ENCODE measurements around the gene KCNIP4.

KCNIP4 gene

GRCh38 chr4:21921526-21922180 is 26.9 kb downstream of the KCNIP4 start:
- in situ Hi-C loops (cut with MboI; ENCODE audit: low sequenced_read_pairs, unreplicated experiment) = no loop called here
- no peak for TF ChIP-seq CTCF (IDR thresholded peaks at IDR 0.05; ENCODE audit: borderline replicate concordance, control extremely low read depth, extremely low read depth, insufficient read depth, missing control alignments)
- DNase-seq (ENCODE audit: low spot score) = no peak

GRCh38 chr4:21915761-21916160 is 32.8 kb downstream of the KCNIP4 start:
- TF ChIP-seq CTCF (IDR thresholded peaks at IDR 0.05; ENCODE audit: borderline replicate concordance, control extremely low read depth, extremely low read depth, insufficient read depth, missing control alignments) = no peak
- no peak for DNase-seq (ENCODE audit: low spot score)
- in situ Hi-C loops (cut with MboI; ENCODE audit: low sequenced_read_pairs, unreplicated experiment) = no loop called here

GRCh38 chr4:21901831-21902230 is 46.7 kb downstream of the KCNIP4 start:
- no peak for TF ChIP-seq CTCF (IDR thresholded peaks at IDR 0.05; ENCODE audit: borderline replicate concordance, control extremely low read depth, extremely low read depth, insufficient read depth, missing control alignments)
- in situ Hi-C loops (cut with MboI; ENCODE audit: low sequenced_read_pairs, unreplicated experiment) = no loop called here
- no peak for DNase-seq (ENCODE audit: low spot score)

- TF ChIP-seq CTCF (IDR thresholded peaks at IDR 0.05; ENCODE audit: borderline replicate concordance, control extremely low read depth, extremely low read depth, insufficient read depth, missing control alignments) = no peak
- in situ Hi-C loops (cut with MboI; ENCODE audit: low sequenced_read_pairs, unreplicated experiment) = no loop called here
- no peak for DNase-seq (ENCODE audit: low spot score)
Observed at GRCh38 chr4:21901281-21901680, 47.3 kb downstream of the KCNIP4 start.

GRCh38 chr4:21900211-21900610 is 48.4 kb downstream of the KCNIP4 start:
- TF ChIP-seq CTCF (IDR thresholded peaks at IDR 0.05; ENCODE audit: borderline replicate concordance, control extremely low read depth, extremely low read depth, insufficient read depth, missing control alignments) = no peak
- DNase-seq (ENCODE audit: low spot score) = no peak
- in situ Hi-C loops (cut with MboI; ENCODE audit: low sequenced_read_pairs, unreplicated experiment) = no loop called here

- in situ Hi-C loops (cut with MboI; ENCODE audit: low sequenced_read_pairs, unreplicated experiment) = no loop called here
- TF ChIP-seq CTCF (IDR thresholded peaks at IDR 0.05; ENCODE audit: borderline replicate concordance, control extremely low read depth, extremely low read depth, insufficient read depth, missing control alignments) = no peak
Observed at GRCh38 chr4:21898101-21898500, 50.5 kb downstream of the KCNIP4 start.

More at GRCh38 chr4:21898101-21898500, 50.5 kb downstream of the KCNIP4 start:
- no peak for DNase-seq (ENCODE audit: low spot score)
